Measurements from ENCODE around the gene SFT2D2. TPM values are rescaled to one million over a fixed set of nuclear protein-coding genes. Genes with fewer than 3 reads are reported as not detected.

Gene SFT2D2
- total and polyA plus RNA-seq, 4 donors = 5.9 to 70.3 (median 33.0) TPM

DNA sequence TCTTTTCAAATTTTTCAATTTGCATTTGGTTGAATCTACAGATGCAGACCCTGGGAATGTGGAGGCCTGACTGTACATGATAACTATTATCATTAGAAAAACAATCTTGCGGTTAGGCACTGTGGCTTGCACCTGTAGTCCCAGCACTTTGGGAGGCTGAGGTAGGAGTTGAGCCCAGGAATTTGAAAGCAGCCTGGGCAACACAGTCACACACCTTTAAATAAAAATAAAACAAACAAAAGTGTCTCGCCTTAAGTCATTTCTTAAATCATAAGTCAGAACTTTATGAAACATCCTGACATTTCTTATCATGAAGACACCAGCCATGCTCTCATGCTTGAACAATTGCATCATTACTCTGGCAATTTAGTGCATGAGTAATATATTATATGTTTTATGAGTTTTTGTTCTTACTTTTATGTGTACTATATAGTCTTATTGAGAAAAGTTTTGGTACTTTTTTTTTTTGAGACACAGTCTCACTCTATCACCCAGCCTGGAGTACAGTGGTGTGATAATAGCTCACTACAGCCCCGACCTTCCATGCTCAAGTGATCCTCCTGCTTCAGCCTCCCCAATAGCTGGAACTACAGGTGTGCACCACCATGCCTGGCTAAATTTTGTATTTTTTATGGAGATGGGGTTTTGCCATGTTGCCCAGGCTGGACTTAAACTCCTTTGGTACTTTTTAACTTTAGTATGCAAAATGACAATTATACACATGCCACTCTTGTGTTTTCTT lies 62.7 kb downstream of the SFT2D2 start:
- ATAC-seq (ENCODE audit: insufficient read depth, low FRiP score) (no peak), DNase-seq (no peak)
- H3K9me3 ChIP-seq (ENCODE audit: control insufficient read depth in 4 of 4, insufficient read depth in 3 of 4, low read length in 3 of 4) = no peaks in the 10 kb centered on the region
- WGBS, 2 donors = 94% methylated on average over 3 of the region's 3 CpGs
- no peak overlapping the region for H3K27ac ChIP-seq (ENCODE audit: low read depth in 1 of 2, low read length in 1 of 2)
- H3K27me3 ChIP-seq (ENCODE audit: control insufficient read depth in 3 of 3, insufficient read depth in 3 of 3, low read length in 2 of 3) = no peaks in the 10 kb centered on the region
- H3K36me3 ChIP-seq (ENCODE audit: control insufficient read depth in 4 of 4, insufficient read depth in 4 of 4, low read length in 4 of 4) = no peaks in the 10 kb centered on the region
- no peak overlapping the region for H3K9ac ChIP-seq (ENCODE audit: insufficient read depth in 1 of 2, low read length in 2 of 2)
- H3K4me3 ChIP-seq = no peak overlapping the region
- peaks cover 0 to 11% (median 0%) of the 10 kb centered on the region in 5 donors for H3K4me1 ChIP-seq (ENCODE audit: control insufficient read depth in 5 of 5, insufficient read depth in 5 of 5, low read length in 5 of 5)
- TF ChIP-seq, protein P1, sequence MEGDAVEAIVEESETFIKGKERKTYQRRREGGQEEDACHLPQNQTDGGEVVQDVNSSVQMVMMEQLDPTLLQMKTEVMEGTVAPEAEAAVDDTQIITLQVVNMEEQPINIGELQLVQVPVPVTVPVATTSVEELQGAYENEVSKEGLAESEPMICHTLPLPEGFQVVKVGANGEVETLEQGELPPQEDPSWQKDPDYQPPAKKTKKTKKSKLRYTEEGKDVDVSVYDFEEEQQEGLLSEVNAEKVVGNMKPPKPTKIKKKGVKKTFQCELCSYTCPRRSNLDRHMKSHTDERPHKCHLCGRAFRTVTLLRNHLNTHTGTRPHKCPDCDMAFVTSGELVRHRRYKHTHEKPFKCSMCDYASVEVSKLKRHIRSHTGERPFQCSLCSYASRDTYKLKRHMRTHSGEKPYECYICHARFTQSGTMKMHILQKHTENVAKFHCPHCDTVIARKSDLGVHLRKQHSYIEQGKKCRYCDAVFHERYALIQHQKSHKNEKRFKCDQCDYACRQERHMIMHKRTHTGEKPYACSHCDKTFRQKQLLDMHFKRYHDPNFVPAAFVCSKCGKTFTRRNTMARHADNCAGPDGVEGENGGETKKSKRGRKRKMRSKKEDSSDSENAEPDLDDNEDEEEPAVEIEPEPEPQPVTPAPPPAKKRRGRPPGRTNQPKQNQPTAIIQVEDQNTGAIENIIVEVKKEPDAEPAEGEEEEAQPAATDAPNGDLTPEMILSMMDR (IDR thresholded peaks at IDR 0.05; ENCODE audit: control extremely low read depth, extremely low read depth) = no peak

DNA sequence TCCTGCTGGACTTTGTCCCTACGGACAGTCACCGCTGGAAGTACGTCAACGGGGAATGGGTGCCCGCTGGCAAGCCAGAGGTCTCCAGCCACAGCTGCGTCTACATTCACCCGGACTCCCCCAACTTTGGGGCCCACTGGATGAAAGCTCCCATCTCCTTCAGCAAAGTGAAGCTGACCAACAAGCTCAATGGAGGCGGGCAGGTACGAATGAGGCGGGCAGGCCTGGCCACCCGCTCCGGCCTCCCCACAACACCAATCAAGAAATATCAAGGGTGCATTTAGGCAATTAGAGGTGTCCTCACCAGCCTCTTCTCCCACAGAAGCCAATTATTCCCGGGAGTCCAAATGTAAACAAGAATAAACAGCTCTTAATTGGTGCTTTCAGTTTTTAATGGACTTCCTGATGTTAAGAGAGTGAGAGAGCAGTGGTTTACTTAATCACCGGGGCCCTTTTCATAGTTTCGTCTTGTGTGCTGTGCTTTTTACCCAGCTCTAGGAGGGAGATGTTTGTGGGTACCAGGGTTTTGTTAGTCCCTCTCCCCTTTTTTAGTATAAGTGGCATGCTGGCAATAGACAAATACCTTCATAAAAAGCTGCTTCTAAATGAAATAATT lies 65.5 kb downstream of the SFT2D2 start:
- Histone ChIP-seq H3K9ac (ENCODE audit: insufficient read depth in 1 of 2, low read length in 2 of 2) (no peak overlapping the region), H3K4me3 (no peak overlapping the region), H3K27me3 (ENCODE audit: control insufficient read depth in 3 of 3, insufficient read depth in 3 of 3, low read length in 2 of 3) (no peaks in the 10 kb centered on the region), H3K27ac (ENCODE audit: low read depth in 1 of 2, low read length in 1 of 2) (no peak overlapping the region), H3K4me1 (ENCODE audit: control insufficient read depth in 5 of 5, insufficient read depth in 5 of 5, low read length in 5 of 5) (peaks cover 0 to 29% (median 2%) of the 10 kb centered on the region in 5 donors), H3K9me3 (ENCODE audit: control insufficient read depth in 4 of 4, insufficient read depth in 3 of 4, low read length in 3 of 4) (no peaks in the 10 kb centered on the region), H3K36me3 (ENCODE audit: control insufficient read depth in 4 of 4, insufficient read depth in 4 of 4, low read length in 4 of 4) (peaks cover 0 to 2% (median 0%) of the 10 kb centered on the region in 4 donors)
- TF ChIP-seq, protein P1 (IDR thresholded peaks at IDR 0.05; ENCODE audit: control extremely low read depth, extremely low read depth) = no peak
- ATAC-seq (ENCODE audit: insufficient read depth, low FRiP score) (no peak), DNase-seq (no peak)
- 88 to 90% methylated on average over 15 of the region's 15 CpGs for WGBS, 2 donors

DNA sequence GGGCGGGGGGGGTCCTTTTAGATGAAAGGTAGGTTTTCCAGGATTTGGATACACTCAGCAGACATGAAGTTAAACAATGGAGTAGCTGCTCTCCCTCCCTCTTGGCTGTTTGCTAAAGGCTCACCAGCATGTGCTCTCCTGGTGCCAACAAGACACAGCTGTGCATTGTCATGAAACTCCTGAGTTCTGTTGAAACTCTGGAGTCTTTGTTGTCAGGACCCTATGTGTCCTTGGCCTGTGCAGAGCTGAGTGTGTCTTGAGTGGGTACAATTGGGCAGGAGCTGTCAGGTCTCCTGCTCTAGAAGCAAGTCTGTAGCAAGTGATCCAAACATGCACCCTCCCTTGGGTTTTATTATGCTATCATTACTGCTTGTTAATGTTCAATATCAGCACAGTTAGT lies 67.6 kb downstream of the SFT2D2 start:
- 67 to 100% methylated on average over 1 of the region's 1 CpG for WGBS, 2 donors
- DNase-seq (peak; percentile 87 to 96 (median 95)), ATAC-seq (ENCODE audit: insufficient read depth, low FRiP score) (no peak)
- Histone ChIP-seq H3K4me3 (no peak overlapping the region), H3K27me3 (ENCODE audit: control insufficient read depth in 3 of 3, insufficient read depth in 3 of 3, low read length in 2 of 3) (no peaks in the 10 kb centered on the region), H3K9me3 (ENCODE audit: control insufficient read depth in 4 of 4, insufficient read depth in 3 of 4, low read length in 3 of 4) (no peaks in the 10 kb centered on the region), H3K9ac (ENCODE audit: insufficient read depth in 1 of 2, low read length in 2 of 2) (no peak overlapping the region), H3K27ac (ENCODE audit: low read depth in 1 of 2, low read length in 1 of 2) (no peak overlapping the region), H3K36me3 (ENCODE audit: control insufficient read depth in 4 of 4, insufficient read depth in 4 of 4, low read length in 4 of 4) (peaks cover 0 to 2% (median 0%) of the 10 kb centered on the region in 4 donors), H3K4me1 (ENCODE audit: control insufficient read depth in 5 of 5, insufficient read depth in 5 of 5, low read length in 5 of 5) (peaks cover 0 to 34% (median 5%) of the 10 kb centered on the region in 5 donors)
- TF ChIP-seq, protein P1 (IDR thresholded peaks at IDR 0.05; ENCODE audit: control extremely low read depth, extremely low read depth) = no peak
